HG03342 (cell line): ENCODE data around the gene CDK19.
"Not testable (repeated sequence)": the region's sequence is repeated elsewhere in the genome, so short reads cannot be mapped to it uniquely, and the experiment has no call there.

Experiments
- ATAC-seq: cut with Tn5 transposase; IDR thresholded peaks from one replicate; pipeline ENCODE4 v1.9.1; 2021; ENCODE audit warnings: mild to moderate bottlenecking, moderate library complexity; ENCODE audit not compliant: unreplicated experiment

CDK19 gene

DNA sequence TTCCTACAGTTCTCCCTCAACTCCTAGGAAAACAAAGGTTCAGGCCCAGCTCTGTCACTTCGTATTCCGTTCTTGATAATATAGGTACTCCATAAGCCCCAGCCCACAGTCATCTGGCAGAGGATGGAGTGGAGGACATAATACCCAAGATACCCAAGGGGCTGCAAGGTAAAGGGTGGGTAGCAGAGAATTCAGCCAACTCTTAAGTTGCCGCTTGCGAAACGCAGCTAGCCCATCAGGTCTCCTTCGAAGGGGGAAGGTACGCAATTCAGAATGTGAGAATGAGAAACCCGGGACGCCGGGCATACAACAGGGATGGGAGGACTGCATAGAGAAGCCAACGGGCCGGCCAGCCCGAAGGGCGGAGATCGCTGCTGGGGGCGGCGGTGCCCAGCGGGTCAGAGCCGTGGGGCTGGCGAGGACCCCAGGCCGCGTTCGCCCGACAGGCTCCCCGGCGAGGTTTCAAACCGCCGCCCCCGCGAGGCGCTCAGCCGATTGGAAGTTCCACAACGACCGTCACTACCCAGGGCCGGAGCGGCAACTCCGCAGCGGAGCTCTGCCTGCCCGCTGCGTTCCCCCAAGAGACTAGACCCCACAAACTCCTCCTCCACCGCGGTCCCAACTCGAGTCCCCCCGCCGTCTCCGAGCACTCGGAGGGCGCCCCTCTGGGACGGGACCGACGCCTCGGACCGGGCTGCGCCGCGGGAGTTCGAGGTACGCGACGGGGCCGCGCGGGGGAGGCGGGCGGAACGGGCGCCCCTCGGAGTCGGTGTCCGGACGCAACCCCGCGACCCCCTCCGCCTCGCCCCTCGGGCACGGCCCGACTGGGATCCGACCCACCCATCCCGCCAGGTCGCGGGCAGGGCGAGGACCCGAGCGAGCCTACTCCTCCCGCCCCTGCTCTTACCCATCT is 911 bp downstream of the CDK19 start:
- peak; percentile 7 for ATAC-seq

DNA sequence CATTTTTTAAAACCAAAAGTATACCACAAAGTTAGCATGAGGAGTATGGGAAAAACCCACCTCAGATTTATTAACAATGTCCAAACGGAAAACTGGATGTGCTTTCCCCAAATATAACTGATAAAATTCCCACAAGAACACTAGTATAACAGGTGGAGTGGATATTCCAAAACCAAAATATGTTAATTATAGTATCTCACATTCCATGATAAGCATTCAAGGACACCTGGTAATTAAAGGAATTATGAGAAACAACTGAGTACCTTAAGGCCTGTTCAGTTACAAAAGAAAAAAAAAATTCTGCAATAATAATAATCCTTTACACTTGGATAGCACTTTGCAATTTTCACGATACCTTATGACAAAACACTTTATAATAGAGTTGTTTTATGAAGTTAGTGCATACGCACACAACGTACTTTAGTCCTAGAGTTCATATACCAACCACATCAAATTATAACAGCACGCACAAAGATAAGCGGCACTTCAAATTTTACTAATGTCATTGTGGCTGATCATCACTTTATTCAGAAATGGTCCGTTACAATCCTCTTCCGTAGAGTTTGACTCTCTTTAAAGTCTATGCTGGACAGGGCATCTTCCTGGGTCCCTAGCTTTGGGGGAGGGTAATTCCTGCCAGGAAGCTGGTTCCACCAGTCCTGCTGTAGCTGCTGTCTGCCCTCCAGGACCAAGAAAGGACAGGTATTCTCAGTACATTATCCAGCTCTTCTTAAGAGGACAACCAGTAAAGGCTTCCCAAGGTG is 1.7 kb downstream of the CDK19 start:
- ATAC-seq, result no peak

DNA sequence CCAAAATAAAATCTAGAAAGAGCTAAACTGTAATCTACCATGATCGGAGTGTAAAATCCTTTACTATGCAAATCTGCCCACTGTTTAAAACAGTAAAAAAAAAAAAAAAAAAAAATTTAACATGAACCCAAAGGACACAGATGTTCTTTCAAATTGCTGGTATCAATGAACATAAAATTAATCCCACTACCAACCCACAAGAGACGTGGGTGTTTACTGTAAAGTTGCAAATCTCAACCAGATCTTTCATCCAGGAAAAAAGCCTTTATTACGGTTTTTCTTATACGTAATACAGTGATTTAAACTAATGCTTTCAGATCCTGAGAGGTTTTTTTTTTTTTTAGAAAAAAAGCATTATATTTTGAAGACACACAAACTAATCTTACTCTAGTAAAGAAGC is 2.5 kb downstream of the CDK19 start:
- no peak for ATAC-seq

DNA sequence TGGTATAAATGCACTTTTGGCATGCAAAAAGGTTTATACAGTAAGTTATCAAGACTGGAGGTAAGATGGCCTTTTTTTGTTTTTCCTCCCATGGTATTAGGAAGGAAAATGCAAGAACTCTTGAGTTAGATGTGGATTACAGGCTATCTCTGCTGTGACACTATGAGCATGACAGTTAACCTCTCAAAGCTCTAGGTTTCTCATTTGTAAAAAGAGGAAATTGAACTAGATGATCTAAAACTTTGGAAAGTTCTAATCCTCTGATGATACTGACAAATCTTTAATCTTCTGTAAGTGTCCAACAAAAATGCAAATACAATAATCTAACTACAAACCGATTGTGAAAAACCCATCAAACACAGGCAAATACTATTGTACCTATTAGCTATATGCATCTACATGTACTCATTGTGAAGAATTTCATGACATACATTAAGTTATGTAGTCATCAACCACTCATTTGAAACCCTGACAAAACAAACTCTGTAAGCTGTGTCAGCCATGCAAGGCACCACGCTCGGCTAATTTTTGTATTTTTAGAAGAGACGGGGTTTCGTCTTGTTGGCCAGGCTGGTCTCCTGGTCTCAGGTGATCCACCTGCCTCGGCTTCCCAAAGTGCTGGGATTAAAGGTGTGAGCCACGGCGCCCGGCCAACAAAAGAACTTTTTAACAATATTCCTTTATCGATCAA is 4.2 kb downstream of the CDK19 start:
- no peak for ATAC-seq

DNA sequence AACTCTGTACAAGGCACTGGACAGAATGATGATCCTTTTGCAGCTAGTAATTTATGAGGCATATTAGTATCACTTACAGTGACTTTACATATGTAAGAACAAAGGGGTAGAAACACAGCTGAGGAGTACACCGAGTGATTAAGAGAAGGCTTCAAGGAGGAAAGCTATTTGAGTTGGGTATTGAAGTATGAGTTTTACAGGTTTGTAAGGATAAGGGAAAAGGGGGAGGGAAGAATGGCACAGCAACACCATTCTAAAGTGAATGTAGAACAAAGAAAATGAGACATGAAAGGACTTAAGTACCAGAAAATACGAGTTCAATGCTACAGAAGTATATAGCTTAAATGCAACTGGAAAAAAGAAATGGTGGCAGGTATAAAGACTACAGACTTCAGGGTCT is 5.5 kb downstream of the CDK19 start:
- no peak for ATAC-seq

DNA sequence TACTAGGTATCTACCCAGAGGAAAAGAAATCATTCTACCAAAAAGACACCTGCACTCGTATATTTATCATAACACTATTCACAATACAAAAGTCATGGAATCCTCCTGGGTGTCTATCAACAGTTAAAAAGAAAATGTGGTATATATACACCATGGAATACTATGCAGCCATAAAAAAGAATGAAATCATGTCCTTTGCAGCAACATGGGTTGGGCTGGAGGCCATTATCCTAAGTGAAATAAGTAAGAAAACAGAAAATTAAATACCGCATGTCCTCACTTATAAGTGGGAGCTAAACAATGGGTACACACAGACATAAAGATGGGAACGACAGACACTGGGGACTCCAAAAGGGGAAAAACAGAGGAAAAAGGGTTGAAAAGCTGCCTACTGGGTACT is 13.1 kb downstream of the CDK19 start:
- ATAC-seq, result not testable (repeated sequence)

DNA sequence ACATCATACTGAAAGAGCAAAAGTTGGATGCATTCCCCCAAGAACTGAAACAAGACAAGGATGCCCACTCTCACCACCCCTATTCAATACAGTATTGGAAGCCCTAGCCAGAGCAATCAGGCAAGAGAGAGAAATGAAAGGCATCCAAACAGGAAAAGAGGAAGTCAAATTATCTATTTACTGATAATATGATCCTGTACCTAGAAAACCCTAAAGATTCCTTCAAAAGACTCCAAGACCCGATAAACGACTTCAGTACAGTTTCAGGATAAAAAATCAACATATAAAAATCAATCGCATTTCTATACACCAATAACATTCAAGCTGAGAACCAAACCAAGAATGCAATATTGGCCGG is 14.5 kb downstream of the CDK19 start:
- ATAC-seq, result no peak

DNA sequence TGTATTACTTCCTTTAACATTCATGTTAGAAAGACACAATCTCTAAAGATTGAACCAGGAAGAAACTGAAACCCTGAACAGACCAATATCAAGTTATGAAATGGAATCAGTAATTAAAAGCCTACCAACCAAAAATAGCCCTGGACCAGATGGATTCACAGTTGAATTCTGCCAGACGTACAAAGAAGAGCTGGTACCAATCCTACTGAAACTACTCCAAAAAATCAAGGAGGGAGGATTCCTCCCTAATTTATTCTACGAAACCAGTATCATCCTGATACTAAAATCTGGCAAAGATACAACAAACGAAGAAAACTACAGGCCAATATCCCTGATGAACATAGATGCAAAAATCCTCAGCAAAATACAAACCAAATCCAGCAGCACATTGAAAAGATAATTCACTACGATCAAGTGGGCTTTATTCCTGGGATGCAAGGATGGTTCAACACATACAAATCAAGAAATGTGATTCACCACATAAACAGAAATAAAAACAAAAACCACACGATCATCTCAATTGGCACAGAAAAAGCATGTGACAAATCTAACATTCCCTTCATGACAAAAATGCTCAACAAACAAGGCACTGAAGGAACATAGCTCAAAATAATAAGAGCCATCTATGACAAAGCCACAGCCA is 15.0 kb downstream of the CDK19 start:
- ATAC-seq, result no peak

DNA sequence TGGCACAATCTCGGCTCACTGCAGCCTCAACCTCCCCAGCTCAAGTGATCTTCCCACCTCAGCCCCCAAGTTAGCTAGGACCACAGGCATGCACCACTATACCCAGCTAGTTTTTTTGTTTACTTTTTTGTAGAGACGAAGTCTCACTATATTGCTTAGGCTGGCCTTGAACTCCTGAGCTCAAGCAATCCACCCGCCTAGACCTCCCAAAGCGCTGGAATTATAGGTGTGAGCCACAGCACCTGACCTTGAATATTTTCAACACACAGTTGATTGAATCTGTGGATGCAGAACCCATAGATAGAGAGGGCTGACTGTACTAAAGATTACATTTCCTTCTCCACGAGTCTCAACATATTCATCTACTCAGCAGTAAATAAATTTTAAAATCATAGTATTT is 15.6 kb downstream of the CDK19 start:
- ATAC-seq, result no peak

DNA sequence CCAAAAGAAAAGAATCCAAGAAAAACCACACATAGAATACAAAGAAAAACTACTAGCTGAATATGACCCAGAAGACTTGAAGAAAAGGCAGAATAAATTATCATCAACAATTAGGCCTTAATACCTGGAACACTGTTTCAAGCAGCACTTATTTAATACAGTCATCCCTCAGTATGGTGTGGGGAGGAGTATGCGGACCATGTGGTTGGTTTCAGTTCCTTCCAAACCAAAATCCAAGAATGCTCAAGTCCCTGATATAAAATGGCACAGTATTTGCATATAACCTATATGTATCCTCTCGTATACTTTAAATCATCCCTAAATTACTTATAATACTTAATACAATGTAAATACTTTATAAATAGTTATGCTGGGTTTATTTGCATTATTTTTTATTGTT is 16.1 kb downstream of the CDK19 start:
- no peak for ATAC-seq

DNA sequence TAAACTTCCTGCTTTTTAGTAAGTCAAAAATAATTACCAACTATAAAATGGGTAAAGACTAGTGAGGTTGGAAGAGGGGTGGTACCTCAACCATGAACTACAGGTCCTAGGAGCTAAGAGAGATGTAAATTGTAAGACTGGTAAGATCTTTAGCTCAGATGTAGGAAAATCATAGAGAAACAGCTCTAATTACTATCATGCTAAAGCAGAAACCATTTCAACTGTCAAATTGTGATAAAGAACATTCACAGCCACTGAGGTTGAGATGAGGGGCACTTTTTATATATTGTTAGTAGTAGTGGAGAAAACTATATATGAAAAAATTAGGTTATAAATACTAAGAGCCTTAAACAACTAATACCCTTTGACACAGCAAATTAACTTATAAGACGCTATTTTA is 20.0 kb downstream of the CDK19 start:
- ATAC-seq, result no peak

DNA sequence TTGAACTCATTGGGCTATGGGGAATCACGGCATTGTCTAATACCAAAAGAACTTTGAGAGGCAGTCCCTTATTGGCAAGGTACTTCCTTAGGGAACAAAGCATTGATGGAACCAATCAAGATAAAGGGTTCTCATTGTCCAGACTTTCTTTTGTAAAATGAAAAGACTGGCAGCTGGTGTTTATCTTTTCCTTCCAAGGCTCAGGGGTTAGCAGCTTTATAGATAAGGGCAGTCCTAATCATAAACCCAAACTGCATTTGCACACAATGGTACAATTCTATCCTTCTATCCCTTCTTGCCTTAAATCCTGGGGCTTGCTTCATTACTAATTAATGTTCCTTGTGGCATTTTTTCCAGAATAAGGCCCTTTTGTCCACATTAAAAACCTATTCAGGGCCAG is 28.6 kb downstream of the CDK19 start:
- ATAC-seq, result no peak

DNA sequence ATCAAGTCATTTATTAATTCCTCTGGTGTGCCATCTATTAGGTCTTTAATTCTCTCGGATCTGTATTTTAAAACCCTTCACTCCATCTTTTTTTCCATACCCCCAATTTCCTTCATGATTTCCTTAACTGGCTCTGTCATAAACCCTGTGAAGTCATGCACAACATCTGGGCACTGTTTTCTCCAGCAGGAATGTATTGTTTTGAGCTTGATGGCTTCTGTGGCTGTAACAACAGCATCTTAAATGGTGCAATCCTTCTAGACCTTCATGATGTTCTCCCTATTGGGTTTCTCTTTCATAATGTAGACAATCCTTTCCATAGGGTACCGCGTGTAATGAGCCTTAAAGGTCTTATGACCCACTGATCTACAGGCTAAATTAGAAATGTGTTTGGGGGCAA is 29.0 kb downstream of the CDK19 start:
- no peak for ATAC-seq

DNA sequence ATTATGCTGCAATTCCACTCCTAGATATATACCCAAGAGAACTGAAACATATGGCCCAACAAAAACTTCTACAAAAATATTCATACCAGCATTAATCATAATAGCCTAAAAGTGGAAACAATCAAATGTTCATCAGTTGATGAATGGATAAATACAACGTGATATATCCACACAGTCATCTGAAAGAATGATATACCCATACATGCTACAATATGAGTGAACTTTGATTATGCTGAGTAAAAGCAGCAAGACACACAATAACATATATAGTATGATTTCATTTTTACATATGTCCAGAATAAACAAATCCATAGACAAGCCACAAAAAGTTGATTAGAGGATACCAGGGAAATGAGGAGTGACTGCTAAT is 30.7 kb downstream of the CDK19 start:
- ATAC-seq, result peak; percentile 19

DNA sequence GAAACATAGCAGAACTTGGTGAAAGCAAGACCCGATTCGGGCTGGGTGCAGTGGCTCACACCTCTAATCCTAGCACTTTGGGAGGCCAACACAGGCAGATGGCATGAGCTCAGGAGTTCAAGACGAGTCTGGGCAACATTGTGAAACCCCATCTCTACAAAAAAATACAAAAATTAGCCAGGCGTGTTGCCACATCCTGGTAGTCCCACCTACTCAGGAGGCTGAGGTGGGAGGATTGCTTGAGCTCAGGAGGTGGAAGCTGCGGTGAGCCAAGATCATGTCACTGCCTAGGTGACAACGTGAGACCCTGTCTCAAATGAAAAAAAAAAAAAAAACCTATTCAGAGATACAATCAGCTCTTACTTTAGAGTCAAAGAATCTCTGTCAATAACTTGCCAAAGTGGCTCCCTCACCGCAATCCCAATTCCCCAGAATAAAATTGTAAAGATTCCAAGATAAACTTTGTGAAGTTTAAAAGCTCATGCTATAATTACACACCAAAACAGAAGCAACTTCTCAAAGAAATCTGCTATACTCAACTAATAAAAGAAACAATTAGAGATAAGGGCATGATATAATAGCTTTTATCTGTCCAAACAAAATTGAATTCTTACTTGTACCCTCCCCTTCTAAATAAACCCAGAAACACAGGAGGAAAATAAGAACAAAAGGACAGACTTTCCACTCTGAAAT is 33.6 kb downstream of the CDK19 start:
- ATAC-seq, result no peak

DNA sequence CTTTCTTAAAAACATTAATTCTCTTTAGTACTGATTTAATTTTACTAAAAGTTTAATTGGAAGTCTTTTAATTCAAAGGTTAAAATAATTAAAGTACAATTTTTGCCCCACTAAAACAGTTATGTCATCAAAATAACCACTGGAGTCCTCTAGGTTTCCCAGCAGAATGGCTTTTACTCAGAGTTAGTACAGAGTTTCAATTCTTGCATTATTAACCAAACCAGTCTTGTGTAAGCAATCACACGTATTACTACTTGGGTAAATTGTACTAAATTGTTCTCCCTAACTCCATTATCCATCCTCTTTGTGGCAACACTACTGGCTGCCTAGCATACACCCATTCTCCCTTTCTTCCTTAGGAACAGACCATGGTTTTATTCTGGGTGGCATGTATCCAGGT is 36.9 kb downstream of the CDK19 start:
- ATAC-seq, result no peak

DNA sequence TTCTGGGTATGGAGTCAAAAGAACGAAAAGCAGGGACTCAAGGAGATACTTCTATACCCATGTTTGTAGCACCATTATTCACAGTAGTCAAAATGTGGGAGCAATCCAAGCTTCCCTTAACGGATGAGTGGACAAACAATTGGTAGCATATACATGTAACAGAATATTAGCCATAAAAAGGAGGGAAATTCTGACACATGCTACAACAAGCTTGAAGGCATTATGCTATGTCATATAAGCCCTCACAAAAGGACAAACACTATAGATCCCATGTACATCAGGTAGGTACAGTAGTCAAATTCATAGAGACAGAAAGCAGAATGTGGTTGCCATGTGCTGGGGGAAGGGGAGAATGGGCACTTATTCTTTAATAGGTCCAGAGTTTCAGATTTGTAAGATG is 37.6 kb downstream of the CDK19 start:
- ATAC-seq, result no peak

DNA sequence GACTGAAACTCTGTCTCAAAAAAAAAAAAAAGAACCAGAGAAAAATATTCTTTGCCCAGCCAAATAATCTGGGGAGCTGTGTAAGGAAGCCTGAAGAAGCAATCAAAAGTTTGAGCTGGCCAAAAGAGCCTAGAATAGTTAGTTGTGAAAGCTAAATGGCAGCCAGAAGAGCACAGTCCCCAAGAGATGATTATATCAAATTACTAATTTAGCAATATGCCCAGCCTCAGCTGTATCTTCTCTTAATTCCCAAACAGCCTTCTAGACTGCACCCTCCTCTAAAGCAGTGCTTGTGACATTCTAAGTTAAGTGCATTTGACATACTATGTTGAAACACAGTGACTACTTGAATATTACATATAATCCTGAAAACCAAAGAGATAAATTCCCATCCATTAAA is 38.9 kb downstream of the CDK19 start:
- ATAC-seq, result no peak

DNA sequence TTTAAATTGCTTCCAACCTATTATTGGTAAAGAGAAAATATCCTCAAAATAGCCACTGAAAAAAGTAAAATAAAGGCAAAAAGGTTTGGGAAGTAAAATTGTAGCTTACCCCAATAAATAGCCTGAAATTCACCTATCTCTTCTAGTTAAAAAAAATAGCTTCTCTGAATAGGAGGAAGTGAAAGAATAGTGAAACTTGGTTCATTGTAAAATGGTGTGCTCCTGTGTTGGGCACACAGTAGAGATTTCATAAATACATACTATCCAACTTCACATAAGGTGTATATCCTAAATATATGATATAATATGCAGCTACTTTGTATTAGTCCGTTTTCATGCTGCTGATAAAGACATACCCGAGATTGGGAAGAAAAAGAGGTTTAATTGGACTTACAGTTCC is 45.3 kb downstream of the CDK19 start:
- ATAC-seq, result no peak

DNA sequence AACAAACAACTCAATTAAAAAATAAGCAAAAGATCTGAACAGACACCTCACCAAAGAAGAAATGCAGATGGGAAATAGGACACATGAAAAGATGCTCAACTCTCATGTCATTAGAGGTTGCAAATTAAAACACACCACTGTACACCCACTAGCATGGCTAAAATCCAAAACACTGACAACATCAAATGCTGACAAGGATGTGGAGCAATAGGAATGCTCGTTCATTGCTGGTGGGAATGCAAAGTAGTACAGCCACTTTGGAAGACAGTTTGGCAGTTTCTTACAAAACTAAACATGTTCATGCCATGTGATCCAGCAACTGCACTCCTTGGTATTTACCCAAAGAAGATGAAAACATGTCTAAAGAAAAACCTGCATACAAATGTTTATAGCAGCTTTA is 47.2 kb downstream of the CDK19 start:
- ATAC-seq, result no peak

DNA sequence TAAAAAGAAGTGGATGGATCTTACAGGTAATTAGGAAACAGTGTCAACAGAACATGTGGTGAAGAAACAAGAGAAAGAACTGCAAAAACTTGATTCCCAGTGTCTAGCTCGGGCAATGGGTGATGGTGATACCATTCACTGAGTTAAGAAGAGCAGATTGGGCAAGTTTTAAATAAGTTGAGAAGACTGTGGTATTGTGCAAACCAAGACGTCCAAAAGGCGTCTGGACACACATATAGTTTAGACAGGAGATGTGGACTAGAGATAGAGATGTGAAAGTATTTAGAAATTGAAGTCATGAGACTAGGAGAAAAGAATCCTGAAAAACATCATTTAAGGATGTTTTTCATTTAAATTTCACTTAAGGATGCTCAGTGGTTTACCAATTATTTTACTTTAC is 53.9 kb downstream of the CDK19 start:
- no peak for ATAC-seq
